GM23248 (cell line): ENCODE results near the gene NACC2.

Experiments
- EZH2 ChIP-seq: fragments of 200-600 bp; sonication (generic); IDR thresholded peaks from 2 replicates; pipeline ENCODE4 v1.6.1; 2018; ENCODE audit warnings: antibody characterized with exemption, mild to moderate bottlenecking; ENCODE audit not compliant: insufficient read depth, poor library complexity, severe bottlenecking
- EZH2phosphoT487 ChIP-seq: fragments of 200-600 bp; sonication (generic); IDR thresholded peaks from 2 replicates; pipeline ENCODE4 v1.6.1; 2018; ENCODE audit warnings: antibody characterized with exemption, moderate library complexity, mild to moderate bottlenecking, low read depth; ENCODE audit not compliant: insufficient read depth

GRCh38 chr9:135971111-135971766 is 123.8 kb downstream of the NACC2 start:
- TF ChIP-seq EZH2 = no peak
- TF ChIP-seq EZH2phosphoT487 = no peak
